Progenitor cell of endocrine pancreas (in vitro differentiated cells): ENCODE results near the gene RPRD2. TPM values are rescaled to one million over a fixed set of nuclear protein-coding genes. Genes with fewer than 3 reads are reported as not detected.

ENCODE experiments used
- DNase-seq: peaks from one replicate; pipeline ENCODE4 v3.0.0; 2021; ENCODE audit warnings: low spot score; ENCODE audit not compliant: unreplicated experiment
- H3K27ac Mint-ChIP-seq: 2 replicates; pipeline ENCODE4 v1.8.0; 2021; ENCODE audit warnings: mild to moderate bottlenecking, moderate library complexity, mixed read lengths
- H3K27me3 Mint-ChIP-seq: 2 replicates; pipeline ENCODE4 v1.8.0; 2021; ENCODE audit warnings: mixed read lengths
- H3K36me3 Mint-ChIP-seq: 2 replicates; pipeline ENCODE4 v1.8.0; 2022; ENCODE audit warnings: mixed read lengths; ENCODE audit not compliant: insufficient read depth
- H3K4me1 Mint-ChIP-seq: 2 replicates; pipeline ENCODE4 v1.8.0; 2021; ENCODE audit warnings: low read depth, mixed read lengths
- H3K4me3 Mint-ChIP-seq: 2 replicates; pipeline ENCODE4 v1.8.0; 2021; ENCODE audit warnings: low read depth, mild to moderate bottlenecking, moderate library complexity, mixed read lengths
- H3K9me3 Mint-ChIP-seq: 2 replicates; pipeline ENCODE4 v1.8.0; 2021; ENCODE audit warnings: low read depth, mixed read lengths
- CTCF ChIP-seq: fragments of 200-600 bp; sonication (generic); IDR thresholded peaks from one replicate; pipeline ENCODE4 v1.5.0; 2021; ENCODE audit warnings: antibody characterized with exemption, mild to moderate bottlenecking; ENCODE audit not compliant: unreplicated experiment
- total RNA-seq: library from RNA; stranded (reverse); gene quantifications from 2 replicates; pipeline ENCODE4 v1.2.1, GENCODE V29; 2021

The RPRD2 gene
- total RNA-seq, 1 donor from 2014 or later, result 42.6 TPM

DNA sequence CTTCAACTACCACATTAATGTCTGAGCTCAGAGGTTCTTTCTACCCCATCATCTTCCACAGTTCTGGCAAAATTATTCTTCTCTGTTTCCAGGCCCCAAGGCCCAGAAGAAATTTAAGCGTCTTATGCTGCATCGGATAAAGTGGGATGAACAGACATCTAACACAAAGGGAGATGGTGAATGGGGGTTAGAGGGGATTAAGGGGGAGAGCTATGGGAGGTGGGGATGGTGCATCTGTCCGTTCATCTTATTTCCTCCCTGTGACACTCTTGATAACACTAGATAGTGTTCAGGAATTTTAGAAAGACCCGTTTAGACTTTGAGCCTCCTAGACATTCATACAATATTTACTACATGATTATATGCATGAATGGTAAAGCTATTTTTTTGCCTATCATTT, 17.6 kb upstream of the RPRD2 start:
- Mint-ChIP-seq H3K36me3 (peaks cover 31% of the 10 kb centered on the region), H3K27me3 (no peaks in the 10 kb centered on the region), H3K9me3 (no peaks in the 10 kb centered on the region), H3K4me1 (no peaks in the 10 kb centered on the region), H3K27ac (no peak overlapping the region), H3K4me3 (no peak overlapping the region)
- TF ChIP-seq CTCF, result no peak
- no peak for DNase-seq

DNA sequence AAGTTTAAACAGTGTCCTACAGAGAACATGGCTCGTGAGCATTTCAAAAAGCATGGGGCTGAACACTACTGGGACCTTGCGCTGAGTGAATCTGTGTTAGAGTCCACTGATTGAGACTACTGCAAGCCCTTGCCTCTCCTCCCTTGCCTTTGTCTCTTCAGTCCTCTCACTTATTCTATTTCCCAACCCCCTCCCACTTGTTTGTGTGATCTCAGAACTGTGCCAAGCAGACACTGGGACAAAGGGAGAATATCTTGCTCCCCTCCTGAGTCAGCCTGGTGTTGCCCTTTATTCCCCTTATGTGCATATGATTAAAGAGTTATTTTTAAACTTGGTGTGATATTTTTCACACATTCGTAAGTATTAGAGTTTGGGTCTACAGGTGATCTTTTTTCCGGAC, 11.1 kb upstream of the RPRD2 start:
- Mint-ChIP-seq H3K27me3 (no peaks in the 10 kb centered on the region), H3K4me3 (no peak overlapping the region), H3K36me3 (peaks cover 29% of the 10 kb centered on the region), H3K27ac (peak overlapping the region; percentile 91), H3K9me3 (no peaks in the 10 kb centered on the region), H3K4me1 (no peaks in the 10 kb centered on the region)
- no peak for TF ChIP-seq CTCF
- no peak for DNase-seq

DNA sequence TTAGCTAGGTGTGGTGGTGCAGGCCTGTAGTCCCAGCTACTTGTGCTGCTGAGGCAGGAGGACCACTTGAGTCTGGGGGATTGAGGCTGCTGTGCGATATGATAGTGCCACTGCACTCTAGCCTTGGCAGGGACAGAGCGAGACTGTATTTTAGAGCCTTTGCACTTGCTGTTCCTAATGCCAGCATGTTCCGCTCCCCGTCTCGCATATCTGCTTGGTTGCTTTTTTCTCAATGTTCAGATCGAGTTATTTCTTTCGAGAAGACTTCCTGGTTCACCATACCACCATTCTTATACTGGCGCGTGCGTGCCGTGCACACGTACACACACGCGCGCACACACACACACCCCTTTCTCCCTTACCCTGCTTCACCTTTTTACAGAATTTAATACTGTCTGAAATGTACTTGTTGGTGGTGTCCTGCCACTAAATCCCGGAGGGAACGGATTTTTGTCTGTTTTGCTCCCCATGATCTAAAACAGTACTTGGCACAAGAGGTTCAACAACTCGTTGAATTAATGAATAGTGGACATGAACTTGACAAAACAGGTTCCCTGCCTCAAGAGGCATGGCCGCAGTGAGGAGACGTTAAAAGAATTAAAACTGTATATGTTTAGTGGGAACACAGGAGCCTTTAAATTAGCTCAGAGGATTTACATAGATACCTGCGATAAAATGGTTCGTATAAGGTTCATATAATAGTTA, 1.1 kb upstream of the RPRD2 start:
- peaks cover 2% of the 10 kb centered on the region for H3K36me3 Mint-ChIP-seq
- H3K4me3 Mint-ChIP-seq, result peak overlapping the region; percentile 100
- no peak for TF ChIP-seq CTCF
- no peaks in the 10 kb centered on the region for H3K9me3 Mint-ChIP-seq
- H3K27me3 Mint-ChIP-seq, result no peaks in the 10 kb centered on the region
- no peak for DNase-seq
- peak overlapping the region; percentile 99 for H3K27ac Mint-ChIP-seq
- H3K4me1 Mint-ChIP-seq, result peaks cover 22% of the 10 kb centered on the region

GRCh38 chr1:150364231-150365003, 470 bp downstream of the RPRD2 start:
- no peaks in the 10 kb centered on the region for H3K9me3 Mint-ChIP-seq
- TF ChIP-seq CTCF, result peak; percentile 7
- peak; percentile 66 for DNase-seq
- peak overlapping the region; percentile 99 for H3K27ac Mint-ChIP-seq
- H3K4me1 Mint-ChIP-seq, result peaks cover 23% of the 10 kb centered on the region
- H3K36me3 Mint-ChIP-seq, result no peaks in the 10 kb centered on the region
- no peaks in the 10 kb centered on the region for H3K27me3 Mint-ChIP-seq
- peak overlapping the region; percentile 100 for H3K4me3 Mint-ChIP-seq

DNA sequence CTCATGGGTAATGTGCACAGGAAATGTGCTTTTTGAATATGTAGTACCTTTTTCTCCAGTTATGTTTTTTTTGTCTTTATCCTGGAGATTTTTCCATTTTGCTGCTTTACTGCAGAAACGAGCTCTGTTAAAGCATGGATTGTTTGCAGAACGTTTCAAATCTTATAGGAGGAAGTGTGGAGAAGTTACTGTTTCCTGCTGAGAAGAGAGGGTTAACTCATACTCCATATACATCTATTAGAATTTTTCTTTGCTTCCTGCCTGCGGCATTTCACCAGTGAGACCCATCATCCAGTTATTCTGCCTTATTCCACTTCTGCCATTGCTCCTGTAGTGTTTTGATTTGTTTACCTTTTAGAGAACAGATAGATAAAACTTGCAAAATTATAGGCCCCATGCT, 2.0 kb downstream of the RPRD2 start:
- Mint-ChIP-seq H3K36me3 (no peaks in the 10 kb centered on the region), H3K4me3 (peak overlapping the region; percentile 100), H3K9me3 (no peaks in the 10 kb centered on the region), H3K27me3 (no peaks in the 10 kb centered on the region), H3K4me1 (peaks cover 25% of the 10 kb centered on the region), H3K27ac (peak overlapping the region; percentile 99)
- DNase-seq, result no peak
- TF ChIP-seq CTCF, result no peak
